ENCODE measurements around the gene OR5AR1. TPM values are rescaled to one million over a fixed set of nuclear protein-coding genes. Genes with fewer than 3 reads are reported as not detected.

OR5AR1 gene
- total RNA-seq, 1 experiment from 2014 or later, result not detected

DNA sequence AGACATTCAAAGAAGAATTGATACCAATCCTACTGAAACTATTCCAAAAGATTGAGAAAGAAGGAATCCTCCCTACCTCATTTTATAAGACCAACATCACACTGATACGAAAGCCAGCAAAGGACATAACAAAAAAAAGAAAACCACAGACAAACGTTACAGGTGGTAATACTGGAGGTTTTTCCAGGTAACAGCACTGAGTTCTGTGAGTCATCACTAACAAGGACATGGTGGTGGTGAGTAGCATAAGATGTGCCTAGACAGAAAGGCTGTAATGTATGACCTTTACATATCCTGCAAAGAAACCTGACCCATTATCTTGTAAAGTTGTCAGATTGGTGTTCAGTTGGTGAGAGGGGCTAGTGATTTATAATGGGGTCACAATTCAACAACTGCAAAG lies 50.7 kb downstream of the OR5AR1 start:
- Histone ChIP-seq H3K4me2 (ENCODE audit: insufficient read depth, insufficient read length, low read length) (no peak overlapping the region), H3K23ac (ENCODE audit: insufficient read length, low read depth, low read length) (no peak overlapping the region), H3K4me1 (ENCODE audit: insufficient read depth, low read length) (no peaks in the 10 kb centered on the region), H2BK12ac (ENCODE audit: insufficient read length, low read depth, low read length) (no peak overlapping the region), H3K79me1 (ENCODE audit: insufficient read depth, low read depth, low read length, poor library complexity, severe bottlenecking) (no peaks in the 10 kb centered on the region), H2BK5ac (ENCODE audit: insufficient read length, low read length) (no peak overlapping the region), H3K27me3 (ENCODE audit: insufficient read depth, low read length) (no peaks in the 10 kb centered on the region), H4K20me1 (ENCODE audit: control insufficient read depth, insufficient read depth, insufficient read length) (no peaks in the 10 kb centered on the region), H3K14ac (ENCODE audit: insufficient read depth, low read length) (no peak overlapping the region), H3K9ac (ENCODE audit: extremely low read depth, insufficient read length, low read length) (no peak overlapping the region), H3K27ac (ENCODE audit: insufficient read length, low read depth, low read length) (no peak overlapping the region), H4K91ac (ENCODE audit: insufficient read length, low read depth, low read length) (no peak overlapping the region), H3K56ac (ENCODE audit: insufficient read length, low read depth, low read length) (no peak overlapping the region), H3K4ac (ENCODE audit: low read depth, low read length) (no peak overlapping the region), H2BK20ac (ENCODE audit: low read depth, low read length, poor library complexity, severe bottlenecking) (no peak overlapping the region), H3K18ac (ENCODE audit: insufficient read length, low read depth, low read length) (no peak overlapping the region), H4K5ac (ENCODE audit: insufficient read length, low read depth, low read length) (no peak overlapping the region), H3K79me2 (ENCODE audit: insufficient read depth, low read length) (no peaks in the 10 kb centered on the region), H3K9me3 (ENCODE audit: control insufficient read depth, low read depth, low read length) (no peaks in the 10 kb centered on the region), H3T11ph (ENCODE audit: low read length) (no peak overlapping the region), H2BK120ac (ENCODE audit: low read depth, low read length, poor library complexity, severe bottlenecking) (no peak overlapping the region), H2AFZ (ENCODE audit: low read length) (no peak overlapping the region), H2BK15ac (ENCODE audit: low read depth, low read length) (no peak overlapping the region), H2AK5ac (ENCODE audit: insufficient read length, low read length) (no peak overlapping the region), H4K8ac (replicated peaks; ENCODE audit: insufficient read length, low read depth, low read length) (no peak overlapping the region), H3K23me2 (ENCODE audit: insufficient read length, low read depth, low read length, poor library complexity, severe bottlenecking) (no peaks in the 10 kb centered on the region)
- no peak for DNase-seq
- no peak overlapping the region for H3K4me3 Mint-ChIP-seq
- no peaks in the 10 kb centered on the region for H3K27me3 Mint-ChIP-seq (ENCODE audit: low read depth)
- H3K9me3 Mint-ChIP-seq, result peaks cover 15 to 34% of the 10 kb centered on the region in 2 experiments; a peak in 4 of 5 replicates
- no CpG with 5 or more reads among the region's 2 CpGs for WGBS (ENCODE audit: extremely low coverage, insufficient read length, low lambda C conversion rate)
- no peaks in the 10 kb centered on the region for H3K4me1 Mint-ChIP-seq
- H3K36me3 Mint-ChIP-seq (ENCODE audit: insufficient read depth in 1 of 3, low read depth in 3 of 3), result peaks cover 2 to 17% (median 10%) of the 10 kb centered on the region in 3 experiments; a peak in 5 of 7 replicates
- TF ChIP-seq, protein P1, sequence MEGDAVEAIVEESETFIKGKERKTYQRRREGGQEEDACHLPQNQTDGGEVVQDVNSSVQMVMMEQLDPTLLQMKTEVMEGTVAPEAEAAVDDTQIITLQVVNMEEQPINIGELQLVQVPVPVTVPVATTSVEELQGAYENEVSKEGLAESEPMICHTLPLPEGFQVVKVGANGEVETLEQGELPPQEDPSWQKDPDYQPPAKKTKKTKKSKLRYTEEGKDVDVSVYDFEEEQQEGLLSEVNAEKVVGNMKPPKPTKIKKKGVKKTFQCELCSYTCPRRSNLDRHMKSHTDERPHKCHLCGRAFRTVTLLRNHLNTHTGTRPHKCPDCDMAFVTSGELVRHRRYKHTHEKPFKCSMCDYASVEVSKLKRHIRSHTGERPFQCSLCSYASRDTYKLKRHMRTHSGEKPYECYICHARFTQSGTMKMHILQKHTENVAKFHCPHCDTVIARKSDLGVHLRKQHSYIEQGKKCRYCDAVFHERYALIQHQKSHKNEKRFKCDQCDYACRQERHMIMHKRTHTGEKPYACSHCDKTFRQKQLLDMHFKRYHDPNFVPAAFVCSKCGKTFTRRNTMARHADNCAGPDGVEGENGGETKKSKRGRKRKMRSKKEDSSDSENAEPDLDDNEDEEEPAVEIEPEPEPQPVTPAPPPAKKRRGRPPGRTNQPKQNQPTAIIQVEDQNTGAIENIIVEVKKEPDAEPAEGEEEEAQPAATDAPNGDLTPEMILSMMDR (conservative IDR thresholded peaks at IDR 0.05), result no peak
- H3K27ac Mint-ChIP-seq, result no peak overlapping the region

Other genes starting within 250 kb of the OR5AR1 start
- not detected in 2 replicates for gene OR5M3, start 190.3 kb upstream of the OR5AR1 start, total RNA-seq (2021)
- not detected in 2 replicates for gene OR5M8, start 172.3 kb upstream of the OR5AR1 start, total RNA-seq (2021)
- not detected in 2 replicates for gene OR5M11, start 120.4 kb upstream of the OR5AR1 start, total RNA-seq (2021)
- gene OR5M10, start 86.0 kb upstream of the OR5AR1 start, total RNA-seq (2021), result not detected in 2 replicates
- not detected in 2 replicates for gene OR5M1, start 48.8 kb upstream of the OR5AR1 start, total RNA-seq (2021)
- gene OR5AP2, start 21.2 kb upstream of the OR5AR1 start, total RNA-seq (2021), result not detected in 2 replicates
- not detected in 2 replicates for gene OR9G1, start 35.4 kb downstream of the OR5AR1 start, total RNA-seq (2021)
- not detected in 2 replicates for gene OR9G4, start 85.0 kb downstream of the OR5AR1 start, total RNA-seq (2021)